Glutamatergic neuron (in vitro differentiated cells): ENCODE data around the gene FGD5. TPM values are rescaled to one million over a fixed set of nuclear protein-coding genes. Genes with fewer than 3 reads are reported as not detected.

ENCODE experiments used
- DNase-seq: peaks from one replicate; pipeline ENCODE4 v3.0.0; 2022
- H3K27ac Mint-ChIP-seq: one replicate; pipeline ENCODE4 v1.8.0; 2020; ENCODE audit warnings: mild to moderate bottlenecking, mixed read lengths, inconsistent platforms; ENCODE audit not compliant: unreplicated experiment
- H3K27me3 Mint-ChIP-seq: one replicate; pipeline ENCODE4 v1.8.0; 2020; ENCODE audit warnings: mild to moderate bottlenecking, moderate library complexity, mixed read lengths, inconsistent platforms; ENCODE audit not compliant: unreplicated experiment
- H3K36me3 Mint-ChIP-seq: one replicate; pipeline ENCODE4 v1.8.0; 2020; ENCODE audit warnings: mild to moderate bottlenecking, mixed read lengths, inconsistent platforms; ENCODE audit not compliant: unreplicated experiment
- H3K4me1 Mint-ChIP-seq: one replicate; pipeline ENCODE4 v1.8.0; 2020; ENCODE audit warnings: mild to moderate bottlenecking, low read depth, mixed read lengths, inconsistent platforms; ENCODE audit not compliant: unreplicated experiment
- H3K4me3 Mint-ChIP-seq: one replicate; pipeline ENCODE4 v1.8.0; 2020; ENCODE audit warnings: mild to moderate bottlenecking, mixed read lengths, inconsistent platforms; ENCODE audit not compliant: unreplicated experiment
- H3K9me3 Mint-ChIP-seq: one replicate; pipeline ENCODE4 v1.8.0; 2020; ENCODE audit warnings: mild to moderate bottlenecking, moderate library complexity, mixed read lengths, inconsistent platforms; ENCODE audit not compliant: unreplicated experiment
- CTCF ChIP-seq: fragments of 200-600 bp; sonication (generic); IDR thresholded peaks from one replicate; pipeline ENCODE4 v1.5.0; 2021; ENCODE audit not compliant: partially characterized antibody, unreplicated experiment
- total RNA-seq: library from RNA; stranded (reverse); fragmentation: NEBNext Ultra II Directional; extraction: Animal tissue kit (Norgen Biotek cat#: 25700); gene quantifications from one replicate; pipeline ENCODE4 v1.2.1, GENCODE V29; 2021; ENCODE audit not compliant: unreplicated experiment

Gene FGD5
- total RNA-seq, 1 donor from 2014 or later = 3.1 TPM

- peaks cover 11% of the 10 kb centered on the region for H3K4me1 Mint-ChIP-seq
- no peaks in the 10 kb centered on the region for H3K36me3 Mint-ChIP-seq
- H3K27me3 Mint-ChIP-seq = no peaks in the 10 kb centered on the region
- DNase-seq = peak; percentile 77
- peaks cover 10% of the 10 kb centered on the region for H3K9me3 Mint-ChIP-seq
- H3K27ac Mint-ChIP-seq = no peak overlapping the region
- H3K4me3 Mint-ChIP-seq = no peak overlapping the region
- TF ChIP-seq CTCF = no peak
Observed at GRCh38 chr3:14784087-14784681, 34.6 kb upstream of the FGD5 start.

GRCh38 chr3:14785207-14786155 lies 33.3 kb upstream of the FGD5 start:
- H3K27me3 Mint-ChIP-seq = peaks cover 2% of the 10 kb centered on the region
- H3K4me1 Mint-ChIP-seq = peaks cover 11% of the 10 kb centered on the region
- H3K4me3 Mint-ChIP-seq = no peak overlapping the region
- H3K27ac Mint-ChIP-seq = no peak overlapping the region
- H3K36me3 Mint-ChIP-seq = no peaks in the 10 kb centered on the region
- peak; percentile 5 for DNase-seq
- H3K9me3 Mint-ChIP-seq = peaks cover 10% of the 10 kb centered on the region
- TF ChIP-seq CTCF = no peak

GRCh38 chr3:14786369-14786768 lies 32.4 kb upstream of the FGD5 start:
- Mint-ChIP-seq H3K9me3 (peaks cover 10% of the 10 kb centered on the region), H3K27ac (no peak overlapping the region), H3K27me3 (peaks cover 2% of the 10 kb centered on the region), H3K4me1 (peaks cover 13% of the 10 kb centered on the region), H3K4me3 (no peak overlapping the region), H3K36me3 (no peaks in the 10 kb centered on the region)
- DNase-seq = no peak
- TF ChIP-seq CTCF = no peak

- DNase-seq = peak; percentile 16
- Mint-ChIP-seq H3K27ac (no peak overlapping the region), H3K9me3 (peaks cover 8% of the 10 kb centered on the region), H3K27me3 (peaks cover 2% of the 10 kb centered on the region), H3K4me3 (no peak overlapping the region), H3K36me3 (no peaks in the 10 kb centered on the region), H3K4me1 (peaks cover 9% of the 10 kb centered on the region)
- TF ChIP-seq CTCF = no peak
Observed at GRCh38 chr3:14787630-14788029, 31.1 kb upstream of the FGD5 start.

GRCh38 chr3:14788644-14789043 lies 30.1 kb upstream of the FGD5 start:
- Mint-ChIP-seq H3K4me1 (peaks cover 5% of the 10 kb centered on the region), H3K4me3 (no peak overlapping the region), H3K36me3 (no peaks in the 10 kb centered on the region), H3K27me3 (peaks cover 2% of the 10 kb centered on the region), H3K9me3 (peaks cover 8% of the 10 kb centered on the region), H3K27ac (no peak overlapping the region)
- DNase-seq = peak; percentile 13
- no peak for TF ChIP-seq CTCF
